GM12874 (cell line): ENCODE results near the gene RYR3.

Source experiments
- TF ChIP-seq, protein P1 (sequence below): IDR thresholded peaks from 2 replicates; pipeline ENCODE4 v1.5.1; 2011; ENCODE audit warnings: low read depth, mild to moderate bottlenecking, control low read depth, low read length, moderate library complexity; ENCODE audit not compliant: insufficient read depth

Gene RYR3

GRCh38 chr15:33699691-33700447, 389.1 kb downstream of the RYR3 start:
- TF ChIP-seq, protein P1, sequence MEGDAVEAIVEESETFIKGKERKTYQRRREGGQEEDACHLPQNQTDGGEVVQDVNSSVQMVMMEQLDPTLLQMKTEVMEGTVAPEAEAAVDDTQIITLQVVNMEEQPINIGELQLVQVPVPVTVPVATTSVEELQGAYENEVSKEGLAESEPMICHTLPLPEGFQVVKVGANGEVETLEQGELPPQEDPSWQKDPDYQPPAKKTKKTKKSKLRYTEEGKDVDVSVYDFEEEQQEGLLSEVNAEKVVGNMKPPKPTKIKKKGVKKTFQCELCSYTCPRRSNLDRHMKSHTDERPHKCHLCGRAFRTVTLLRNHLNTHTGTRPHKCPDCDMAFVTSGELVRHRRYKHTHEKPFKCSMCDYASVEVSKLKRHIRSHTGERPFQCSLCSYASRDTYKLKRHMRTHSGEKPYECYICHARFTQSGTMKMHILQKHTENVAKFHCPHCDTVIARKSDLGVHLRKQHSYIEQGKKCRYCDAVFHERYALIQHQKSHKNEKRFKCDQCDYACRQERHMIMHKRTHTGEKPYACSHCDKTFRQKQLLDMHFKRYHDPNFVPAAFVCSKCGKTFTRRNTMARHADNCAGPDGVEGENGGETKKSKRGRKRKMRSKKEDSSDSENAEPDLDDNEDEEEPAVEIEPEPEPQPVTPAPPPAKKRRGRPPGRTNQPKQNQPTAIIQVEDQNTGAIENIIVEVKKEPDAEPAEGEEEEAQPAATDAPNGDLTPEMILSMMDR: no peak

- TF ChIP-seq, protein P1: peak; percentile 93
These were observed 390.0 kb downstream of the RYR3 start for GRCh38 chr15:33700695-33701303.

GRCh38 chr15:33701304-33701696, 390.5 kb downstream of the RYR3 start:
- TF ChIP-seq, protein P1: no peak

DNA sequence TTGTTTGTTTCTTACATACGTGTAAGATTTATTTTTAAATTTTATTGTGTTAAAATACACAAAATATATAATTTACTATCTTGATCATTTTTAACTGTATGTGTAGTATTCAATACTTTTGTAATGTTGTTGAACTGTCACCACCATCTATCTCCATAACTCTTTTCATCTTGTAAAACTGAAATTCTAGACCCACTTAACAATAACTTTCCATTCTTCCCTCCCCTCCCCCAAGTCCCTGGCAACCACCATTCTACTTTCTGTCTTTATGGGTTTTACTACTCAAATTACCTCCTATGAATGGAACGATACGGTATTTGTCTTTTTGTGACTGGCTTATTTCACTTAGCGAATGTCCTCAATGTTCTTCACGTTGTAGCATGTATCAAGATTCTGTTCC, 395.4 kb downstream of the RYR3 start:
- TF ChIP-seq, protein P1: no peak

DNA sequence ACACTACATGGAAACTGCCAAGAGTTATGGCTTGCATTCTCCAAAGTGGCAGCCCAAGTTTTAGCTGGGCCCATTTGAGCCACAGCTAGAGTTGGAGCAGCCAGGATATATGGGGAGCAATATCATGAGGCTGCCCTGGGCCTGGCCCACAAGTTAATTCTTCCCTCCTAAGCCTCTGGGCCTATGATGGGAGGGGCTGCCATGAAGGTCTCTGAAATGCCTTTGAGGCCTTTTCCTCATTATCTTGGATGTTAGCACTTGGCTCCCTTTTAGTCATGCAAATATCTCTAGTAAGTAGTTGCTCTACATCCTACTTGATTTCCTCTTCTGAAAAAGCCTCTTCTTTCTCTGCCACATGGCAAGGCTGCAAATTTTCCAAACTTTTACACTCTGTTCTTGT, 400.0 kb downstream of the RYR3 start:
- TF ChIP-seq, protein P1: no peak

DNA sequence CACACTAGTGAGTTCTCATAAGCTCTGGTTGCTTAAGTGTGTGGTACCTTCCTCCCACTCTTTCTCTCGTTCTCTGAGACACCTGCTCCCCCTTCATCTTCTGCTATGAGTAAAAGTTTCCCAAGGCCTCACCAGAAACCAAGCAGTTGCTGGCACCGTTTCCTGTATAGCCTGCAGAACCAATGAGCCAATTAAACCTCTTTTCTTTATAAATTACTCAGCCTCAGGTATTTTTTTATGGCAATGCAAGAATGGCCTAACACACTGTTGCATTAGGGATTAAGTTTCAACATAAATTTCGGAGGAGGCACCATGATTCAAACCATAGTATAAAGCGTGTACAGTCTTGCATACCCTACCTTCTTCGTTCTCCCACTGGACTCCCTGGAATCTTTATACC, 405.3 kb downstream of the RYR3 start:
- TF ChIP-seq, protein P1: no peak

DNA sequence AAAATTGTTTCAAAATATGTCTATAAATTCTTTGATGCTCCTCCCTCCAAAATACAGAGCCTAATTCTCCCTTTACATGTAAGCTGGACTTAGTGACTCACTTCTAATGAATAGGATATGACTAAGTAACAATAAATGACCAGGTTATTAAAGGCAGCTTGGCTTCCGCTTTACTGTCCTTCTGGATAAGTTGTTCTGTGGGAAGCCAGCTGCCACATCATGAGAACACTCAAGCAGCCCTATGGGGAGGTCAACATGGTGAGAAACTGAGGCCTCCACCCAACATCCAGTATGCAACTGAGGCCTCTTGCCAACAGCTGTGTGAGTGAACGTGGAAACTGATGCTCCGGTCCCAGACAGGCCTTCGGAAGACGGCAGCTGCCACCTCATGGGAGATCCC, 410.2 kb downstream of the RYR3 start:
- TF ChIP-seq, protein P1: no peak
